H1 (cell line): ENCODE data around the gene GDF3.

Source experiments
- ATF2 ChIP-seq: IDR thresholded peaks from 2 replicates; pipeline ENCODE4 v1.6.1; 2012; ENCODE audit warnings: low read length, inconsistent platforms
- CTBP2 ChIP-seq: IDR thresholded peaks from 2 replicates; pipeline ENCODE4 v1.7.0; 2011; ENCODE audit warnings: borderline replicate concordance, mild to moderate bottlenecking, moderate library complexity, mixed read lengths, low read length; ENCODE audit not compliant: insufficient read depth, insufficient read length
- CTCF ChIP-seq, 3 experiments: IDR thresholded peaks; 1 replicate in 2 of 3; 2 replicates in 1 of 3; pipeline versions ENCODE4 v1.5.1 to v1.6.1; 2011; ENCODE audit warnings: low read length in 3 of 3, mild to moderate bottlenecking in 3 of 3, inconsistent platforms in 2 of 3, low read depth in 1 of 3, moderate library complexity in 1 of 3; ENCODE audit not compliant: insufficient read depth in 1 of 3; ENCODE audit errors: control extremely low read depth in 1 of 3
- EP300 ChIP-seq, 2 experiments: IDR thresholded peaks; 1 replicate in 1 of 2; 2 replicates in 1 of 2; pipeline ENCODE4 v1.6.1; 2011 to 2012; ENCODE audit warnings: low read depth in 2 of 2, low read length in 2 of 2, mild to moderate bottlenecking in 2 of 2, borderline replicate concordance in 1 of 2, inconsistent platforms in 1 of 2, moderate library complexity in 1 of 2
- KDM5A ChIP-seq: fragments of 200-600 bp; IDR thresholded peaks from 2 replicates; pipeline ENCODE4 v1.7.1; 2012; ENCODE audit warnings: mild to moderate bottlenecking, low read length, inconsistent platforms, mixed read lengths
- MAX ChIP-seq: IDR thresholded peaks from 2 replicates; pipeline ENCODE4 v1.6.1; 2012; ENCODE audit warnings: inconsistent platforms
- POLR2A ChIP-seq, 2 experiments: IDR thresholded peaks; 1 replicate in 1 of 2; 2 replicates in 1 of 2; pipeline ENCODE4 v1.6.1; 2011; ENCODE audit warnings: low read depth in 2 of 2, low read length in 2 of 2, mild to moderate bottlenecking in 2 of 2; ENCODE audit errors: control extremely low read depth in 1 of 2
- RAD21 ChIP-seq, 2 experiments: IDR thresholded peaks in 1 of 2; conservative IDR thresholded peaks in 1 of 2; 2 replicates each; pipeline ENCODE4 v1.6.1; 2011; ENCODE audit warnings: low read depth in 2 of 2, low read length in 2 of 2, improper control_type of control experiment in 1 of 2, inconsistent platforms in 1 of 2, mild to moderate bottlenecking in 1 of 2, moderate library complexity in 1 of 2
- SIX5 ChIP-seq: IDR thresholded peaks from 2 replicates; pipeline ENCODE4 v1.6.1; 2011; ENCODE audit warnings: mild to moderate bottlenecking, low read depth, low read length
- SUZ12 ChIP-seq: fragments of 200-600 bp; sonication (generic); IDR thresholded peaks from 2 replicates; pipeline ENCODE4 v1.6.1; 2012; ENCODE audit warnings: mild to moderate bottlenecking, inconsistent platforms, low read length, moderate library complexity, mixed read lengths
- TCF12 ChIP-seq: IDR thresholded peaks from 2 replicates; pipeline ENCODE4 v1.6.1; 2011; ENCODE audit warnings: low read depth, mild to moderate bottlenecking, low read length
- USF2 ChIP-seq: IDR thresholded peaks from 2 replicates; pipeline ENCODE4 v1.6.1; 2011; ENCODE audit warnings: low read length, improper control_type of control experiment
- YY1 ChIP-seq: IDR thresholded peaks from 2 replicates; pipeline ENCODE4 v1.6.1; 2011; ENCODE audit warnings: low read depth, mild to moderate bottlenecking, low read length

GRCh38 chr12:7668171-7668570 is 27.4 kb downstream of the GDF3 start:
- TF ChIP-seq RAD21 (IDR thresholded peaks at IDR 0.05 in 1 of 2, conservative IDR thresholded peaks at IDR 0.05 in 1 of 2; ENCODE audit: low read depth in 2 of 2, low read length in 2 of 2) (no peak), CTCF (IDR thresholded peaks at IDR 0.05; ENCODE audit: control extremely low read depth in 1 of 3, insufficient read depth in 1 of 3, low read depth in 1 of 3, low read length in 3 of 3) (no peak), TCF12 (no peak), SUZ12 (no peak), YY1 (no peak), POLR2A (IDR thresholded peaks at IDR 0.05; ENCODE audit: control extremely low read depth in 1 of 2, low read depth in 2 of 2, low read length in 2 of 2) (no peak), SIX5 (no peak), USF2 (no peak), EP300 (IDR thresholded peaks at IDR 0.05; ENCODE audit: borderline replicate concordance in 1 of 2, low read depth in 2 of 2, low read length in 2 of 2) (no peak), MAX (no peak), CTBP2 (no peak), KDM5A (no peak), ATF2 (no peak)
